Measurements from ENCODE around the gene BABAM2. TPM values are rescaled to one million over a fixed set of nuclear protein-coding genes. Genes with fewer than 3 reads are reported as not detected.

BABAM2 gene
- total RNA-seq, 4 donors from 2014 or later = 24.3 to 46.1 (median 44.5) TPM

- no peak for TF ChIP-seq POLR2A (IDR thresholded peaks at IDR 0.05)
- TF ChIP-seq EP300 (IDR thresholded peaks at IDR 0.05) = no peak
- no peak for TF ChIP-seq CTCF (IDR thresholded peaks at IDR 0.05)
- no peaks in the 10 kb centered on the region for H3K9me3 ChIP-seq
- peaks cover 0 to 49% (median 13%) of the 10 kb centered on the region in 4 donors for H3K4me1 ChIP-seq
- no peak overlapping the region for H3K4me3 ChIP-seq
- H3K36me3 ChIP-seq = no peaks in the 10 kb centered on the region
- WGBS, 2 donors = 46 to 62% methylated on average over 3 of the region's 3 CpGs
- no peak for DNase-seq (ENCODE audit: low spot score in 2 of 2)
- H3K27ac ChIP-seq = peak overlapping the region in 1 of 4 donors; percentile 54
- no peaks in the 10 kb centered on the region for H3K27me3 ChIP-seq
Observed at GRCh38 chr2:28271231-28271918, 380.8 kb downstream of the BABAM2 start.

GRCh38 chr2:28271919-28272250 is 381.4 kb downstream of the BABAM2 start:
- no peaks in the 10 kb centered on the region for H3K27me3 ChIP-seq
- H3K36me3 ChIP-seq = no peaks in the 10 kb centered on the region
- peaks cover 0 to 49% (median 13%) of the 10 kb centered on the region in 4 donors for H3K4me1 ChIP-seq
- no peak for TF ChIP-seq CTCF (IDR thresholded peaks at IDR 0.05)
- TF ChIP-seq EP300 (IDR thresholded peaks at IDR 0.05) = no peak
- TF ChIP-seq POLR2A (IDR thresholded peaks at IDR 0.05) = no peak
- no peak overlapping the region for H3K4me3 ChIP-seq
- H3K27ac ChIP-seq = no peak overlapping the region
- no peak for DNase-seq (ENCODE audit: low spot score in 2 of 2)
- H3K9me3 ChIP-seq = no peaks in the 10 kb centered on the region

- Histone ChIP-seq H3K36me3 (no peaks in the 10 kb centered on the region), H3K9me3 (no peaks in the 10 kb centered on the region), H3K27me3 (no peaks in the 10 kb centered on the region), H3K4me3 (no peak overlapping the region), H3K4me1 (peaks cover 0 to 36% (median 13%) of the 10 kb centered on the region in 4 donors), H3K27ac (no peak overlapping the region)
- DNase-seq (ENCODE audit: low spot score in 2 of 2) = no peak
- 92 to 96% methylated on average over 6 of the region's 6 CpGs for WGBS, 2 donors
- no peak for TF ChIP-seq CTCF (IDR thresholded peaks at IDR 0.05)
- TF ChIP-seq EP300 (IDR thresholded peaks at IDR 0.05) = no peak
- TF ChIP-seq POLR2A (IDR thresholded peaks at IDR 0.05) = no peak
Observed at GRCh38 chr2:28273751-28274150, 383.2 kb downstream of the BABAM2 start.

GRCh38 chr2:28274911-28275685 is 384.6 kb downstream of the BABAM2 start:
- no peaks in the 10 kb centered on the region for H3K9me3 ChIP-seq
- H3K27me3 ChIP-seq = no peaks in the 10 kb centered on the region
- peaks cover 0 to 28% (median 11%) of the 10 kb centered on the region in 4 donors for H3K4me1 ChIP-seq
- no peak for TF ChIP-seq POLR2A (IDR thresholded peaks at IDR 0.05)
- TF ChIP-seq CTCF (IDR thresholded peaks at IDR 0.05) = no peak
- peak in 1 of 2 donors; percentile 36 for TF ChIP-seq EP300 (IDR thresholded peaks at IDR 0.05)
- no peaks in the 10 kb centered on the region for H3K36me3 ChIP-seq
- no peak overlapping the region for H3K4me3 ChIP-seq
- peak in 1 of 2 donors; percentile 14 for DNase-seq (ENCODE audit: low spot score in 2 of 2)
- peak overlapping the region in 3 of 4 donors; percentile 40 to 58 (median 52) for H3K27ac ChIP-seq
- WGBS, 2 donors = 46% methylated on average over 11 of the region's 11 CpGs

GRCh38 chr2:28276076-28276618 is 385.6 kb downstream of the BABAM2 start:
- no peaks in the 10 kb centered on the region for H3K27me3 ChIP-seq
- no peak overlapping the region for H3K27ac ChIP-seq
- H3K4me1 ChIP-seq = peaks cover 0 to 28% (median 11%) of the 10 kb centered on the region in 4 donors
- H3K9me3 ChIP-seq = no peaks in the 10 kb centered on the region
- no peak for DNase-seq (ENCODE audit: low spot score in 2 of 2)
- H3K4me3 ChIP-seq = no peak overlapping the region
- no peaks in the 10 kb centered on the region for H3K36me3 ChIP-seq
- 60 to 63% methylated on average over 11 of the region's 11 CpGs for WGBS, 2 donors
- TF ChIP-seq EP300 (IDR thresholded peaks at IDR 0.05) (no peak), CTCF (IDR thresholded peaks at IDR 0.05) (no peak), POLR2A (IDR thresholded peaks at IDR 0.05) (no peak)
